GM21619 (cell line): Measurements from ENCODE around the gene CIB4.

Experiments used
- ATAC-seq: cut with Tn5 transposase; IDR thresholded peaks from one replicate; pipeline ENCODE4 v1.9.1; 2021; ENCODE audit not compliant: unreplicated experiment

Gene CIB4

GRCh38 chr2:26623541-26624495, 17.3 kb downstream of the CIB4 start:
- ATAC-seq, result no peak

GRCh38 chr2:26621469-26622199, 19.5 kb downstream of the CIB4 start:
- ATAC-seq, result no peak

- ATAC-seq, result no peak
Observed at GRCh38 chr2:26620031-26620605, 21.0 kb downstream of the CIB4 start.

GRCh38 chr2:26619521-26619951, 21.6 kb downstream of the CIB4 start:
- ATAC-seq, result no peak

- ATAC-seq, result no peak
Observed at GRCh38 chr2:26619096-26619495, 22.1 kb downstream of the CIB4 start.

GRCh38 chr2:26618611-26619010, 22.6 kb downstream of the CIB4 start:
- no peak for ATAC-seq

- no peak for ATAC-seq
Observed at GRCh38 chr2:26617588-26618083, 23.5 kb downstream of the CIB4 start.

GRCh38 chr2:26616706-26617587, 24.2 kb downstream of the CIB4 start:
- no peak for ATAC-seq

- no peak for ATAC-seq
Observed at GRCh38 chr2:26615860-26616705, 25.1 kb downstream of the CIB4 start.

- no peak for ATAC-seq
Observed at GRCh38 chr2:26615336-26615859, 25.8 kb downstream of the CIB4 start.

- ATAC-seq, result no peak
Observed at GRCh38 chr2:26614216-26615138, 26.7 kb downstream of the CIB4 start.

- ATAC-seq, result no peak
Observed at GRCh38 chr2:26613241-26614215, 27.6 kb downstream of the CIB4 start.

- no peak for ATAC-seq
Observed at GRCh38 chr2:26612522-26613240, 28.5 kb downstream of the CIB4 start.

- no peak for ATAC-seq
Observed at GRCh38 chr2:26612034-26612433, 29.1 kb downstream of the CIB4 start.

- ATAC-seq, result no peak
Observed at GRCh38 chr2:26610504-26611335, 30.4 kb downstream of the CIB4 start.
